A673 (cell line): ENCODE measurements around the gene EMILIN2.

Experiments
- CTCF ChIP-seq: fragments of 300-800, 200-600 bp; sonication (generic); conservative IDR thresholded peaks from 2 replicates; pipeline ENCODE4 v1.5.1; 2017; ENCODE audit warnings: low read depth, mild to moderate bottlenecking, antibody characterized with exemption, low read length, moderate library complexity, mixed read lengths
- EZH2 ChIP-seq: fragments of 200-600 bp; sonication (generic); IDR thresholded peaks from 2 replicates; pipeline ENCODE4 v1.6.1; 2017; ENCODE audit warnings: borderline replicate concordance, low read depth, mild to moderate bottlenecking, mixed read lengths, antibody characterized with exemption, low read length; ENCODE audit not compliant: poor library complexity, severe bottlenecking

GRCh38 chr18:2889761-2890192 is 43.0 kb downstream of the EMILIN2 start:
- TF ChIP-seq CTCF (no peak), EZH2 (no peak)
